ENCODE data around the gene TMEM50A. TPM values are rescaled to one million over a fixed set of nuclear protein-coding genes. Genes with fewer than 3 reads are reported as not detected.
"Not testable (repeated sequence)": the region's sequence is repeated elsewhere in the genome, so short reads cannot be mapped to it uniquely, and the experiment has no call there.

The TMEM50A gene
- total RNA-seq, 3 donors from 2014 or later = 81.6 to 117 (median 97.0) TPM

- H3K27me3 ChIP-seq; intact Hi-C loops (cut with DNase I; ENCODE audit: low total_unique reads); H3K27ac ChIP-seq; H3K4me3 ChIP-seq; H3K4me1 ChIP-seq; H3K36me3 ChIP-seq; H3K9me3 ChIP-seq; DNase-seq (ENCODE audit: low spot score in 2 of 2): not testable (repeated sequence)
Measured at GRCh38 chr1:25312806-25313470, 25.2 kb upstream of the TMEM50A start.

GRCh38 chr1:25320314-25320938 is 17.7 kb upstream of the TMEM50A start:
- H3K27ac ChIP-seq; H3K9me3 ChIP-seq; H3K4me1 ChIP-seq; H3K36me3 ChIP-seq; intact Hi-C loops (cut with DNase I; ENCODE audit: low total_unique reads); DNase-seq (ENCODE audit: low spot score in 2 of 2); H3K27me3 ChIP-seq; H3K4me3 ChIP-seq: not testable (repeated sequence)

GRCh38 chr1:25322127-25322526 is 16.0 kb upstream of the TMEM50A start:
- H3K4me3 ChIP-seq; H3K27me3 ChIP-seq; H3K9me3 ChIP-seq; intact Hi-C loops (cut with DNase I; ENCODE audit: low total_unique reads); H3K4me1 ChIP-seq; H3K27ac ChIP-seq; H3K36me3 ChIP-seq; DNase-seq (ENCODE audit: low spot score in 2 of 2): not testable (repeated sequence)

- H3K4me3 ChIP-seq; DNase-seq (ENCODE audit: low spot score in 2 of 2); H3K27me3 ChIP-seq; H3K36me3 ChIP-seq; H3K4me1 ChIP-seq; intact Hi-C loops (cut with DNase I; ENCODE audit: low total_unique reads); H3K27ac ChIP-seq; H3K9me3 ChIP-seq: not testable (repeated sequence)
Measured at GRCh38 chr1:25324407-25324806, 13.7 kb upstream of the TMEM50A start.

- intact Hi-C loops (cut with DNase I; ENCODE audit: low total_unique reads); H3K27ac ChIP-seq; H3K4me3 ChIP-seq; H3K9me3 ChIP-seq; H3K4me1 ChIP-seq; H3K36me3 ChIP-seq; DNase-seq (ENCODE audit: low spot score in 2 of 2); H3K27me3 ChIP-seq: not testable (repeated sequence)
Measured at GRCh38 chr1:25327864-25328790, 10.0 kb upstream of the TMEM50A start.

- H3K4me3 ChIP-seq; H3K36me3 ChIP-seq; H3K27ac ChIP-seq; H3K9me3 ChIP-seq; H3K27me3 ChIP-seq; H3K4me1 ChIP-seq; intact Hi-C loops (cut with DNase I; ENCODE audit: low total_unique reads); DNase-seq (ENCODE audit: low spot score in 2 of 2): not testable (repeated sequence)
- TF ChIP-seq POLR2AphosphoS5 (IDR thresholded peaks at IDR 0.05) = peak in 1 of 3 donors; percentile 16
Measured at GRCh38 chr1:25328791-25329185, 9.3 kb upstream of the TMEM50A start.

GRCh38 chr1:25329336-25329735 is 8.8 kb upstream of the TMEM50A start:
- intact Hi-C loops (cut with DNase I; ENCODE audit: low total_unique reads); H3K4me3 ChIP-seq: not testable (repeated sequence)

GRCh38 chr1:25329950-25330349 is 8.2 kb upstream of the TMEM50A start:
- DNase-seq (ENCODE audit: low spot score in 2 of 2); intact Hi-C loops (cut with DNase I; ENCODE audit: low total_unique reads); H3K36me3 ChIP-seq; H3K27ac ChIP-seq; H3K9me3 ChIP-seq; H3K4me3 ChIP-seq; H3K4me1 ChIP-seq; H3K27me3 ChIP-seq: not testable (repeated sequence)

More at GRCh38 chr1:25329336-25329735, 8.8 kb upstream of the TMEM50A start:
- H3K4me1 ChIP-seq; H3K27me3 ChIP-seq; DNase-seq (ENCODE audit: low spot score in 2 of 2); H3K9me3 ChIP-seq; H3K36me3 ChIP-seq: not testable (repeated sequence)
- H3K27ac ChIP-seq = peak overlapping the region in 1 of 2 donors; percentile 61

GRCh38 chr1:25336922-25337354 is 1.2 kb upstream of the TMEM50A start:
- intact Hi-C loops (cut with DNase I; ENCODE audit: low total_unique reads); DNase-seq (ENCODE audit: low spot score in 2 of 2); H3K4me1 ChIP-seq; H3K27me3 ChIP-seq; H3K36me3 ChIP-seq; H3K9me3 ChIP-seq: not testable (repeated sequence)
- H3K27ac ChIP-seq = peak overlapping the region in 1 of 2 donors; percentile 58
- H3K4me3 ChIP-seq = peak overlapping the region; percentile 49 to 79 (median 64)

GRCh38 chr1:25337483-25338187 is 499 bp upstream of the TMEM50A start:
- H3K36me3 ChIP-seq; H3K4me1 ChIP-seq; H3K9me3 ChIP-seq; intact Hi-C loops (cut with DNase I; ENCODE audit: low total_unique reads); H3K27me3 ChIP-seq; DNase-seq (ENCODE audit: low spot score in 2 of 2): not testable (repeated sequence)
- Histone ChIP-seq H3K27ac (peak overlapping the region; percentile 92), H3K4me3 (peak overlapping the region; percentile 77 to 93 (median 79))
